ENCODE measurements around the gene TUBGCP5. TPM values are rescaled to one million over a fixed set of nuclear protein-coding genes. Genes with fewer than 3 reads are reported as not detected.
A peak's percentile ranks its signal among the peaks of the same experiment; 100 is the strongest.

The TUBGCP5 gene
- total RNA-seq, 1 donor from 2014 or later = 12.9 TPM

- DNase-seq = no peak
- no peak for ATAC-seq
- H3K27ac ChIP-seq = no peak overlapping the region
- TF ChIP-seq CTCF (IDR thresholded peaks at IDR 0.05) = peak; percentile 69
- H3K36me3 ChIP-seq = peaks cover 48% of the 10 kb centered on the region
- intact Hi-C loops (cut with DNase I) = no loop called here
- H3K4me3 ChIP-seq = no peak overlapping the region
- H3K27me3 ChIP-seq (ENCODE audit: low read depth) = no peaks in the 10 kb centered on the region
- peaks cover 13% of the 10 kb centered on the region for H3K4me1 ChIP-seq
- no peaks in the 10 kb centered on the region for H3K9me3 ChIP-seq
These were observed 3.3 kb downstream of the TUBGCP5 start for GRCh38 chr15:23035964-23036566.

- H3K4me1 ChIP-seq = peaks cover 13% of the 10 kb centered on the region
- intact Hi-C loops (cut with DNase I) = no loop called here
- H3K9me3 ChIP-seq = no peaks in the 10 kb centered on the region
- DNase-seq (no peak), ATAC-seq (no peak)
- no peak overlapping the region for H3K27ac ChIP-seq
- no peak overlapping the region for H3K4me3 ChIP-seq
- peaks cover 68% of the 10 kb centered on the region for H3K36me3 ChIP-seq
- TF ChIP-seq CTCF (IDR thresholded peaks at IDR 0.05) = no peak
- H3K27me3 ChIP-seq (ENCODE audit: low read depth) = no peaks in the 10 kb centered on the region
These were observed 5.4 kb downstream of the TUBGCP5 start for GRCh38 chr15:23033979-23034378.

- H3K27ac ChIP-seq = no peak overlapping the region
- H3K9me3 ChIP-seq = no peaks in the 10 kb centered on the region
- no peaks in the 10 kb centered on the region for H3K27me3 ChIP-seq (ENCODE audit: low read depth)
- H3K36me3 ChIP-seq = peaks cover 99% of the 10 kb centered on the region
- H3K4me3 ChIP-seq = no peak overlapping the region
- intact Hi-C loops (cut with DNase I) = no loop called here
- ATAC-seq (no peak), DNase-seq (no peak)
- TF ChIP-seq CTCF (IDR thresholded peaks at IDR 0.05) = no peak
- H3K4me1 ChIP-seq = no peaks in the 10 kb centered on the region
These were observed 13.2 kb downstream of the TUBGCP5 start for GRCh38 chr15:23026218-23026617.

- DNase-seq = no peak
- no peaks in the 10 kb centered on the region for H3K27me3 ChIP-seq (ENCODE audit: low read depth)
- no peak for ATAC-seq
- intact Hi-C loops (cut with DNase I) = no loop called here
- H3K9me3 ChIP-seq = no peaks in the 10 kb centered on the region
- no peak overlapping the region for H3K4me3 ChIP-seq
- H3K27ac ChIP-seq = no peak overlapping the region
- peaks cover 99% of the 10 kb centered on the region for H3K36me3 ChIP-seq
- TF ChIP-seq CTCF (IDR thresholded peaks at IDR 0.05) = no peak
- H3K4me1 ChIP-seq = no peaks in the 10 kb centered on the region
These were observed 17.2 kb downstream of the TUBGCP5 start for GRCh38 chr15:23022156-23022555.

- H3K36me3 ChIP-seq = peaks cover 94% of the 10 kb centered on the region
- no peak overlapping the region for H3K4me3 ChIP-seq
- no peaks in the 10 kb centered on the region for H3K9me3 ChIP-seq
- no peaks in the 10 kb centered on the region for H3K4me1 ChIP-seq
- no peak for DNase-seq
- H3K27ac ChIP-seq = no peak overlapping the region
- peak in 1 of 2 donors; percentile 17 for ATAC-seq
- TF ChIP-seq CTCF (IDR thresholded peaks at IDR 0.05) = no peak
- intact Hi-C loops (cut with DNase I) = no loop called here
- no peaks in the 10 kb centered on the region for H3K27me3 ChIP-seq (ENCODE audit: low read depth)
These were observed 24.9 kb downstream of the TUBGCP5 start for GRCh38 chr15:23014394-23015000.
